H54 (cell line): ENCODE measurements around the gene IRX4.

Experiments used
- DNase-seq: peaks from one replicate; pipeline ENCODE4 v3.0.0; 2011; ENCODE audit warnings: low spot score, mixed read lengths; ENCODE audit not compliant: insufficient read length
- FAIRE-seq: peaks from 3 replicates; lab custom pipeline; 2011; peaks lifted over from hg19 to GRCh38; lab: Jason Lieb, UNC
- POLR2A ChIP-seq: IDR thresholded peaks from 2 replicates; pipeline ENCODE4 v1.6.1; 2011; ENCODE audit warnings: low read depth, mild to moderate bottlenecking, low read length

Gene IRX4

GRCh38 chr5:1919209-1919566, 36.5 kb upstream of the IRX4 start:
- TF ChIP-seq POLR2A, result no peak
- DNase-seq (no peak), FAIRE-seq (no peak)

DNA sequence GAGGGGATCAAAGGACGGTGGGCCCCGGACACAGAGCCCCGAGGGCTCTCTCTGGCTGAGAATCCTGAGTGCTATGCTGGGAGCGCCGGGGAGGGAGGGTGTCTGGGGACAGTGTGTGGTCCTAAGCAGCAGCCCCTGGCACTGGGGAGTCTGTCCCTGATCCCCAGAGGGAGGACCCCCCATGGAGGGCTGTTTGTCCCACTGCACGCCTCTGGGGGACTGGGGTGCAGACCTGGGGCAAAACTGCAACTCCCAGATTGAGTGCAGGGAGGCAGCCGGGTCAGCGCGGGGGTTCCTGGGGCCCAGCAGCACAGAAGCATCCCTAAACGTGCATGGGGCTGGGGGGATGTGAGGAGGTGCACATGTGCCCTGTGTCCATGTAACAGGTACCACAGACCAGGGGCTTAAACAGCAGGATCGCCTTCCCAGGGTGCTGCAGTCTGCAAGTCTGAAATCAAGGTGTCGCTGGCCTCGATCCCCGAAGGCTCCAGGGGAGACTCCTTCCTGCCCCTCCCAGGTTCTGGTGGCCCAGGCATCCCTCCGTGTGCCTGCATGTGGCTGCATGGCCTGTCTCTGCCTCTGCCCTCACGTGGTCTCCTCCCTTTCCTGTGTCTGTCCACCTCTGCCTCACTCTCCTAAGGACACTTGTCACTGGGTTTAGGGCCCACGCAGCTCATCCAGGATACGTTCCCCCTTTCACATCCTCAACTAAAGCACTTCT, 35.9 kb upstream of the IRX4 start:
- DNase-seq, result no peak
- no peak for TF ChIP-seq POLR2A
- FAIRE-seq, result no peak

GRCh38 chr5:1917830-1918487, 35.2 kb upstream of the IRX4 start:
- no peak for FAIRE-seq
- TF ChIP-seq POLR2A, result no peak
- no peak for DNase-seq

DNA sequence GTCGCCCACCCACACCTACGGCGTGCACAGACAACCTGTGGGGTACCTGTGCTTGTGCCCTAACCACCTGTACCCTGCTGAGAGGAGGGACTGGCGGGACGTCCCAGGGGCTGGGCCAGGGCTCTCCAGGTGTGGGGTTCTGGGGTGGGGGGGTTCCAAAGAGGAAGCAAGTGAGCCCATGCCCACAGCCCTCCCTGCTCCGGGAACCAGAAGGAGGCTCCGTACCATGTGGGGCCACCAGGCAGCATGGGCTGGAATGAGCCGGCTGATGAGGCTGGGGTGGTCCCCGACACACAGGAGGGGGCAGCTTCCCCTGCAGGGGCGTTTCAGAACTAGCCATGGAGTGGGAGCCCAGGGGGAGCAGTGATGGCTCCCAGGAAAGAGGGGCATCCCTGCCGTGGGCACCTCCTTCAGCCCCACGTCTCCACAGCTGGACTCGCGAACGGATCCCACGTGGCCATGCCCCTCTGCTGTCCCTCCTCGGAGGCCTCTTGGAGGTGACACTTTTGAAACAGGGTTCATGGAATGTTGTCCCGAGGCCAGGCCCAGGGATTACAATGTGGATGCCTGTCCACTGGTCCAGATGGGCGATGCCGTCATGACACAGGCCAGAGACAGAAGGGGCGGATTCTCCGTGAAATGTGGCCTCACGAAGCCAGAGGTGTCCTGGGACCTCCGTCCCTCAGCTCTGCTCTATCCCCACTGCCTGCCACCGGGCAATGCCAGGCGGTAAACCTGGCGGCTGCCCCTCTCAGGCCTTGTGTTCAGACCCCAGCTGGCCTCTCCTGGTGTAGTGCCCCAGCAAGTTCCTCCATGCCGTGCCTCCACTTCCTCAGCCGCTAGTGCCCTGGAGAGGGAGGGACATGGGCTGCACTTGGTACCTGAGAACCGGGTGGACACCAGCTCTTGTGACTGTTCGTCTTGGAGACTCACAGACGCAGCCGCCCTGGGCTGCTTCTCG, 33.6 kb upstream of the IRX4 start:
- no peak for TF ChIP-seq POLR2A
- FAIRE-seq (no peak), DNase-seq (no peak)

DNA sequence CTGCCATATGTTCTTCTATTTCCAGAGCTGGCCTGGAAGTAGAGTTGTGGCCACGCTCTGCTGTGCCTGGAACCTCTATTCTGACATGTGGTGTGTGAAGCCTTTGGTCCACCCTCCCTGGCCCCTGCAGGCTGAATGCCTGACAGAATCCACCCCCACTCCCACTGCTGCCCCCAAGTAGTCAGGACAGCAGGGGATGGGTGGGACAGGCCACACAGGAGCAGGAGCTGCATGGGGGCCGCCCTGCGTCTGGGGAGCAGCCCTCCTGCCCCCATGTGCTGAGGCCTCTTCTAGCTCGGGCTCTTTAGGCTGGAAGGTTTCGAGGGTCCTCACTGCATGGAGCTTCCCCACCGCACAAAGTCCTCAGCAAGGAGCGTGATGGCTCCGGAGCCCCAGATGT, 32.6 kb upstream of the IRX4 start:
- TF ChIP-seq POLR2A, result no peak
- DNase-seq (no peak), FAIRE-seq (no peak)

DNA sequence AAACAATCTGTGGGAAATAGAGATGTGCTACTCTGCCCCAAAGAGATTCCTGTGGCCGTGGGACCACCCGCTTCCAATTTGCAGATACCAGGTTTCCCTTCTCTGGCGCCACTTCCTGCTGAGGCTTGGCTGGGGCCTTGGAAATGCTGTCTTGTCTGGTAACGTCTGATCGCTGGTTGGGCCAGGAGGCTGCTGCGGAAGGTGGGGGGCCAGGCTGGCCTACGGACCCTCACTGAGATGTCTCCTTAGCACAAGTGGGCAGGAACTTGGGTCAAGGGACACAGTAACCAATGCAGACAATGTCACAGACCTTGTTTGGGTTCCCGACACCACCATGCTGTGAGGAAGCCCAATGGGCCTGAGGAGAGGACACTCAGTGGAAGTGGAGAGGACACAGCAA, 31.7 kb upstream of the IRX4 start:
- no peak for FAIRE-seq
- no peak for TF ChIP-seq POLR2A
- no peak for DNase-seq

GRCh38 chr5:1913578-1913977, 30.9 kb upstream of the IRX4 start:
- no peak for DNase-seq
- no peak for FAIRE-seq
- no peak for TF ChIP-seq POLR2A

- FAIRE-seq (no peak), DNase-seq (no peak)
Observed at GRCh38 chr5:1912951-1913565, 30.3 kb upstream of the IRX4 start.

DNA sequence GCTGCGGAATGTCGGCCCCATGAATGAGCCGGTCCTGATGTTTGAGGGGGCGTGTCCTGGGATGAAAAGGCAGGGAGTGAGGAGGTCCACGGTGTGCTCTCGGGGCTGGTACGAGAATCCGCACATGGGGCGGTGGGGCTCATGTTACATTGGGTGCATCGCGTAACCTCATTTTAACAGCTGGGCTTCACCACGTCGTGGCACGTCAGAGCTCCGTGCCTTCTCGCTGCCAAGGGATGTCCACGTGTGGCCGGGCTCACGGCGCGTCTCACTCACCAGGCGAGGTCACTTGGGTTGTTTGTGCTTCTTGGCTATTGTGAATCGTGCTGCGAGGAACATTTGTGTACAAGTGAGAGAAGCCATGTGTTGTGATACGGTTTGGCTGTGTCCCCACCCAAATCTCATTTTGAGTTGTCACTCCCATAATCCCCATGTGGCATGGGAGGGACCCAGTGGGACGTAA, 29.1 kb upstream of the IRX4 start:
- TF ChIP-seq POLR2A, result no peak
- DNase-seq, result no peak
- FAIRE-seq, result no peak

More at GRCh38 chr5:1912951-1913565, 30.3 kb upstream of the IRX4 start:
- TF ChIP-seq POLR2A, result no peak

DNA sequence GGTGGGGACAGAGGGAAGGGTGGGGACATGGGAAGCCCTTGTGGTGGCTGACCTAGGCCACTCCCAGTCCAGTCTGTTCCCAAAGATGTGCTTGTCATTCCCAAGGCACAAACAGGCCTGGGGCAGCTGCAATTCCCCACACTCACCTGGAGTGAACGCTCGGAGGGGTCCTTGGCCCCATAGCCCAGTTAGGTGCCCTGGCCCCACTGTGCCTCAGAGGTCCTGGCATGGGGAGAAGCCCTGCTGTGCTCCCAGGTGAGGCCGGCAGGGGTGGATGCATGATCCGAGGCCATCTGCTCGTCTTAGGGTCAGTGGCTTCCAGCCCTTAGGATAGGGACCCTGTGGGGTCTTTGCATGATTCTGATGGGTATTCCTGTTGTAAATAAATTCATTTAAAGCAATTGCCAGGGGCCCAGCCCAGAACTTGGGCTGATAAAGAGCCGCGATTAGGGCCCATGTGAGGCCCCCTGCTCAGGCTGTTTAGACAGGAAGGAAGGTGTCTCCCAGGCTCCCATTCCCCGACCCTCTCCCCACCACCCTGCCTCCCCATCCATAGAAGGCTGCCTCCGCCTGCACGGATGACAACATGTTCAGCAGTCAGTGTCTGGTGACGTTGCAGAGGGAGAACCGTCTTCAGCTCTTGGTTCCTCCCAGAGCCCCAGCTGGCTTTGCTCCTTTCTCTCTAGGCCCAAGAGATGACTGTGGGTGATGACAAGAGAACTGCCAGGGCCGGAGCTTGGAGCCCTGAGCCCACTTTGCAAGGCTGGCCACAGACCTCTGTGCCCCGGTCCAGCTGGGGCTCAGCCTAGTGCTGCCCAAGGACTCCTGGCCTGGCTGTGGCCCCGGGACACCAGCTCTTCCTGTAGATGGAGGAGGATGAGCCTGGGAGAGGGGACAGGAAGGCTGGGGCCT, 28.4 kb upstream of the IRX4 start:
- FAIRE-seq (no peak), DNase-seq (no peak)
- TF ChIP-seq POLR2A, result no peak

DNA sequence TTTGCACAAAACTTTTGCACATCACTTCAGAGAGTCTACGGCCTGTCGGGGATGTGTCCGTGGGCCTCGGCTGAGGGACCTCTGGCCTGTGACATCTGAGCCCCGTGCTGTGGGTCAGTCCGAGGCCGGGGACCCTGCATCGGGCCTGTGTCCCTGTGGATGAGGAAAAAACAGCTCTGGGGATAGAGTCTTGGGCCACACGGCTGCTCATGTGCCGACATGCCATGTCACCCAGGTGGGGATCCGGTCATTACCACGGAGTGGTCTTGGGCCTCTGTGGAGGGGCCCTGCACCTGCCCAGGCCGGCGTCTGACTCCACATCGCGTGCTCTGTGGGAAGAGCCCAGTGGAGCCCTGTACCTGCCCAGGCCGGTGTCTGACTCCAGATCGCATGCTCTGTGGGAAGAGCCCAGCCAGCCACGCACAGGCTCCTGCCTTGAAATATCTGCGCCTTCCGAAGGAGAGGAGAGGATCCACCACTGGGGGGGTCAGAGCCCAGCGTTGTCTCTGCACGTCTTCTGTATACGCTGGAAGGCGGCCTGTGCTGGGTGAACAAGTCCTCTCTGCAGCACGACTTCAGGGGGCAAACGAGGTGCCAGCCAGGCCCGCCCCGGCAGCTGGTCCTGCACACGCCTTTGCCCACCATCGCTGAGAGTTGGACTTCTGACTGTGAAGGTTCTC, 27.5 kb upstream of the IRX4 start:
- no peak for DNase-seq

GRCh38 chr5:1909346-1909985, 26.7 kb upstream of the IRX4 start:
- no peak for FAIRE-seq
- no peak for DNase-seq
- TF ChIP-seq POLR2A, result no peak

More for the DNA sequence above, 27.5 kb upstream of the IRX4 start:
- TF ChIP-seq POLR2A, result no peak
- no peak for FAIRE-seq
